NCI-H1105 treated with DMSO at 0.1 percent for 48 hours (cell line): Measurements from ENCODE around the gene NUDT22.
A peak's percentile ranks its signal among the peaks of the same experiment; 100 is the strongest.

Experiments used
- DNase-seq: peaks from one replicate; lab custom pipeline; 2025; lab: John Stamatoyannopoulos, UW

NUDT22 gene

GRCh38 chr11:64225608-64226506 is at the start of gene NUDT22, which contains the start of gene TRPT1:
TSS of gene NUDT22 (plus strand) at chr11:64226274. CDS start at chr11:64226653, 379 bp downstream.
TSS of gene TRPT1 (minus strand) at chr11:64226186. CDS start at chr11:64225860, 326 bp downstream.
- peak; percentile 81 for DNase-seq

GRCh38 chr11:64176751-64177150 is 49.3 kb upstream of the NUDT22 start:
- DNase-seq, result no peak

- DNase-seq, result no peak
Measured at GRCh38 chr11:64178203-64178602, 47.9 kb upstream of the NUDT22 start.

- no peak for DNase-seq
Measured at GRCh38 chr11:64178951-64179639, 47.0 kb upstream of the NUDT22 start.

GRCh38 chr11:64180891-64181290 is 45.2 kb upstream of the NUDT22 start:
- no peak for DNase-seq

GRCh38 chr11:64181506-64182411 is 44.3 kb upstream of the NUDT22 start:
- no peak for DNase-seq

- no peak for DNase-seq
Measured at GRCh38 chr11:64183890-64184289, 42.2 kb upstream of the NUDT22 start.

- peak; percentile 57 for DNase-seq
Measured at GRCh38 chr11:64185175-64185692, 40.8 kb upstream of the NUDT22 start.

GRCh38 chr11:64185693-64186491 is 40.2 kb upstream of the NUDT22 start, which contains the start of gene STIP1:
TSS of gene STIP1 (plus strand) at chr11:64186171. CDS start at chr11:64186262, 91 bp downstream.
- peak; percentile 100 for DNase-seq

- no peak for DNase-seq
Measured at GRCh38 chr11:64186492-64187165, 39.4 kb upstream of the NUDT22 start.

GRCh38 chr11:64192434-64192833 is 33.6 kb upstream of the NUDT22 start:
- no peak for DNase-seq

GRCh38 chr11:64196626-64197025 is 29.4 kb upstream of the NUDT22 start:
- no peak for DNase-seq

GRCh38 chr11:64198511-64198910 is 27.6 kb upstream of the NUDT22 start:
- DNase-seq, result no peak

GRCh38 chr11:64201543-64201942 is 24.5 kb upstream of the NUDT22 start:
- no peak for DNase-seq

GRCh38 chr11:64202992-64203391 is 23.1 kb upstream of the NUDT22 start:
- DNase-seq, result no peak

GRCh38 chr11:64203421-64204079 is 22.5 kb upstream of the NUDT22 start:
- no peak for DNase-seq

GRCh38 chr11:64204080-64204440 is 22.0 kb upstream of the NUDT22 start:
- no peak for DNase-seq

- peak; percentile 85 for DNase-seq
Measured at GRCh38 chr11:64204464-64204989, 21.5 kb upstream of the NUDT22 start.

GRCh38 chr11:64206457-64207255 is 19.4 kb upstream of the NUDT22 start, which contains the start of gene FERMT3:
TSS of gene FERMT3 (plus strand) at chr11:64206721. CDS start at chr11:64207365, 644 bp downstream.
- no peak for DNase-seq
